GM19463 (cell line): ENCODE results near the gene UACA.
"Not testable (repeated sequence)": the region's sequence is repeated elsewhere in the genome, so short reads cannot be mapped to it uniquely, and the experiment has no call there.

ENCODE experiments used
- ATAC-seq: cut with Tn5 transposase; IDR thresholded peaks from one replicate; pipeline ENCODE4 v1.9.1; 2021; ENCODE audit warnings: mild to moderate bottlenecking, moderate library complexity; ENCODE audit not compliant: unreplicated experiment

Gene UACA

GRCh38 chr15:70758790-70759462 lies 4.4 kb downstream of the UACA start:
- ATAC-seq, result no peak

- ATAC-seq, result no peak
Observed at GRCh38 chr15:70757627-70758026, 5.7 kb downstream of the UACA start.

DNA sequence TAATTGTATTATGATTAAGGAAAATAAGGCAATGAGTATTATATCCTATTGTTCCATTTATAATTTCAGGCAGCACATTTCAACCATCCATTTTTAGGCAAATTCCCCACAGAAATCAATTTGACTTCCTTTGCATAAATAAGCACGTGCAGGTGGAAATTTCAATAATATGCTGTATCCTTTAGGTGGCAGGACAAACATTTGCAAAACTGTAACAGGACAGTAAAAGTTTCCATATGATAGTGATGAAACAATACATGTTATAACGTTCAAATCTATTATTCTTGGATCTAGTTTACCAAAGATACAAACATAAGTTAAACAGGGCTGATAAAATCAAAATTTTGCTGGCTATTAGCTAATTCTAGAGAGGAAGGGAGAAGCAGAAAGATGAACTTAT lies 8.5 kb downstream of the UACA start:
- ATAC-seq, result no peak

DNA sequence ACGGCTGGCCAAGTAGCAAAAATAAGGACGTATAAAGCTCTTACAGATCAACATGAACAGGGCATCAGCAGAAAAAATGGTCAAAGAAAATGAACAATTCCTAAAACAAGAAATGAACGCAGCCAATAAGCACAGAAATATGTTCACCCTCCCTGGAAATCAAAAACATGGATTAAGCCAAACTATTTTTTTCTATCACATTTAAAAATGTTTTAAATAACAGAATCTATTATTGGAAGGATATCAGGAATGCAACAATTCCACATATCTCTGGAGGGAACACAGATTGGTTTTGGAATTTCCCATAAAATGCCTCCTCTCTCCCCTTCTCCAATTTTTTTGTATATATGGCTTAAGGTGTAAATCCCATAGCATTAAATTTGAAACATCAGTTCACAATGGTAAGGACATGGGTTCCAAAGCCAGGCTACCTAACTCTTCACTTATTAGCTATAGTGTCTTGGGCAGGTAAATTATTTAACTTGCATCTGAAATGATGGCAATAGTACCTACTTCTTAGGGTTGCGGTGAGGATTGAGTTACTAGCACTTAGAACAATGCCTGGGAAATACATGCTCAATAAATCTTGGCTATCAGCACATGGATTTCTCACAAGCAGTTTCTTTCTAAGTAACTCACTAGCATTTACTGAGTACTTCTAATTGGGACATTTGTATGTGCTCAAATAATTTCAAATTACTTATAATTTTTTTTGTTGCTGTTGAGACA lies 10.1 kb downstream of the UACA start:
- no peak for ATAC-seq

- ATAC-seq, result no peak
Observed at GRCh38 chr15:70752193-70752635, 11.1 kb downstream of the UACA start.

DNA sequence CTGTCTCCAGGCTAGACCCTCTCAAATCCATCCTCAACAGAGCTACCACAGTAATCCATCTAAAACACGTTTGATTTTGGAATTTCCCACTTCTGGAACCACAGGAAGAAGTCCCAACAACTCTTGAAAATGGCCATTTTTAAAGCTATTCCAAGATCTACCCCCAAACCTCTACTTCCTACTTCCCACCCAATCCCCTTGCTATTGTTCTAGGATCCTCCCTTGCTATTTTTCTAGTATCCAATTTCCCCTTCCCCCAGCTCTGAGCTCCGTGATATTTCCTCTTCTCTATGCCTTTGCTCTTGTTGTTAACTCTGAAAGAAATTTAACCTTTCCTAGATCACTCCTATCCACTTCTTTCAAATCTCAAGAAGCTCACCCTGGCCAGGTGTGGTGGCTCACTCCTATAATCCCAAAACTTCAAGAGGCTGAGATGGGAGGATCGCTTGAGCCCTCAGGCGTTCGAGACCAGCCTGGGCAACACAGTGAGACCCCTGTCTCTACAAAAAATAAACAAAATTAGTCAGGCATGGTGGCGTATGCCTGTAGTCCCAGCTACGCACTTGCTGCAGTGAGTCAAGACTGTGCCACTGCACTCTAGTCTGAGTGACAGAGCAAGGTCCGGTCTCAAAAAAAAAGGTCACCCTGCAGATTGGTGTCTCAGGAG lies 13.0 kb downstream of the UACA start:
- ATAC-seq, result no peak

DNA sequence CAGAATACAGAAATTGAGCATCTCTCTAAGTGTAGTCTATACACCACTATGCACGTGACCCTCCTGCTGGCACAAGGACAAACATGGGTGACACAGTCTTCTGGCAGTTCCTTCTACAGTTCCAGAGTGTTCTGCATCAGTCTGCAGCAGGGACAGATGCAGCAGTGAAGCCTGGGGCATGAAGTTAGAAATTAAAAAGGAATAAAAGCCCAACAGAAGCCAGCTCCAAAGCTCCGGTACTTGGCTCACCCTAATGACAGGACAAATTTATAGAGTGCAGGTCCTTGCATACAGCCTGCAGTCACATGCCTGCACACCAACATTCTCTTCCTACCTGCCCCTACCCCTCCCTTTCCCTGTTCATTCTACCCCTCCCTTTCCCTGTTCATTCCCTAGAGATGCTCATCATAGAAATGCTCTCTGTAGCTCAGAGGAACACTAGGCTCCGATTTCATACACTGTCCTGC lies 15.0 kb downstream of the UACA start:
- ATAC-seq, result no peak

- ATAC-seq, result not testable (repeated sequence)
Observed at GRCh38 chr15:70746598-70746997, 16.8 kb downstream of the UACA start.

DNA sequence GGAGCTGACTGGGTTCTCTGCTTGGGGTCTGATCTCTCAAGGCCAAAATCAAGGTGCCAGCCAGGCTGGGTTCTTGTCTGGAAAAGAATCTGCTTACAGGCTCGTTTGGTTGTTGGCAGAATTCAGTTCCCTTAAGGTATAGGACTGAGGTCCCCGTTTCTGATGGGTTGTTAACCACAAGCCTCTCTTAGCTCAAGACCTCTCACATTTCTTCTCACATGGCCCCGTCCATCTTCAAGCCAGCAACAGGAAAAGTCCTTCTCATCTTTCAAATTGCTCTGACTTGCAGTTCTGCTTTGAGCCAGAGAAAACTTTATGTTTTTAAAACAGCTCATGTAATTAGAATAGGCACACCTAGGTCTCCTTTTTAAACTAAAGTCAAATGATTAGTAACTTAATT lies 20.4 kb downstream of the UACA start:
- no peak for ATAC-seq

GRCh38 chr15:70741677-70742293 lies 21.6 kb downstream of the UACA start:
- no peak for ATAC-seq

DNA sequence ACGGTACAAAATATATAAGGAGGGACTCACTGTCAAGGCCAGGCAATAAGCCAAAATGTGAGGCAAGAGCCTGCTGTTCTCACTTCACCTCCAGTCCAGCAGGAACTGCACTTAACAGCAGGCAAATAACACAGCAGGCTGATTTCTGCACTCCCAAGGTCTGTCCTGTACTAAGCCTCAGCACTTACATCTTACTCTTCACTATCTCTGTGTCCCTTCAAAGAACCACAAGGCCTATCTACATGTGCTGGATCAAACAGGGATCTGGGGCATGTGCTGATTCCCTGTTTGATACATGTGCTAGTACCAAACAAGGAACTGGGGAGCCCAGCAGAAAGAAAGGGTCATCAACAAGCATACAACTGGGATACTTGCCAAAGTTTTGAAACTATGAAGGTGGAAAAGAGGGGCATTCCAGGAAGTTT lies 22.2 kb downstream of the UACA start:
- ATAC-seq, result no peak

DNA sequence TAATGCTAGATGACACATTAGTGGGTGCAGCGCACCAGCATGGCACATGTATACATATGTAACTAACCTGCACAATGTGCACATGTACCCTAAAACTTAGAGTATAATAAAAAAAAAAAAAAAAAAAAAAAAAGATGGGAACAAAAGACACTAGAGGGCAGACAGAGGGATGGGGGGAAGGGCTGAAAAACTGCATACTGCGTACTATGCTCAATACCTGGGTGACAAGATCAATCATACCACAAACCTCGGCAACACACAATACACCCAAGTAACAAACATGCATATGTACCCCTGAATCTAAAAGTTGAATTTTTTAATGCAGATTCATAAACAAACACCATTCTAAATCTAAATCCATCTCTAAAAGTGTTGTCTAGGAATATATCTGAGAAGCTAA lies 28.3 kb downstream of the UACA start:
- ATAC-seq, result not testable (repeated sequence)

- no peak for ATAC-seq
Observed at GRCh38 chr15:70729164-70729563, 34.2 kb downstream of the UACA start.

DNA sequence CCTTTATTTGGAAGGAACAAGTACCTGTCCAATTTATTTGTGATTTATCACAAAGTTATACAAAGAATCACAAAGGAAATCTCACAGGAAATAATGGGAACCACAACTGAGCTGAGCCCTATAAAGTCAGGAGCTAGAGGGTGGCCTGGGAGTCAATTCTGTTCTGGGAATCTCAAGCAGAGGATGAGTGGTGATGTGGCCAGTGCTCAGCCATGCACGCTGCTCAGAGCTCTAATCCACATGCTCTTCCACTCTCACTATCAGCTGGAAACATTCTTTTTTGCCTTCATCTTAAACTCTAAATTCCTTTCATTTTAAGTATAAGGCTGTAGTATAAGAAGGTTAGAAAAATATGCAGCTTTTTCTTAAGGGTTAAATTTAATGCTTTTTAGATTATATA lies 36.6 kb downstream of the UACA start:
- ATAC-seq, result no peak

DNA sequence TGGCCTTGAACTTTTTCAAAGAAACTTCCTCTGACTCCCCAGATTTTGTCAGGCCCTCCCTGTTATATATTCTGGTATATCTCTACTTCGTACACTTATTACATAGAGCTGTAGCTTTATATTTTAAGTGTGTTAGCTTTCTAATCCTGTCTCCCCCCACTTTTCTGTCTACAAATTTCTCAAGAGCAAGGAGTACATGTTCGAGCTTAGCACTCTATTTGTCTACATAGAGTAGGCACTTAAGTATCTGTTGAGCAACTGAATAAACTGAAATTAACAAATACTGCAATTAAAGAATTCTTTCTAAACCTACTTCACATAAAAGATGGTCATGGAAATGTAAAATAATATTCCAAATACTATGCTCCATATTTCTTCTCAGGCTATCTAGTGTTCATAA lies 39.4 kb downstream of the UACA start:
- no peak for ATAC-seq

DNA sequence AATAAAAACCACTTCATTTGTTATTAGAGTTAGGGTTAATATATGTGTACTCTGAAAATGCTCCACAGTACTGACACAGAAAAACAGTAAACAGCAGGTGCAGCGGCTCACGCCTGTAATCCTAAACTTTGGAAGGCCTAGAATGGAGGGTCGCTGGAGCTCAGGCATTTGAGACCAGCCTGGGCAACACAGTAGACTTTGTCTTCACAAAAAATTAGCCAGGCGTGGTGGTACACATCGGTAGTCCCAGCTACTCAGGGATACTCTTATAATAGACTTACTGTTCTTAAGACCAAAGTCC lies 40.3 kb downstream of the UACA start:
- no peak for ATAC-seq

DNA sequence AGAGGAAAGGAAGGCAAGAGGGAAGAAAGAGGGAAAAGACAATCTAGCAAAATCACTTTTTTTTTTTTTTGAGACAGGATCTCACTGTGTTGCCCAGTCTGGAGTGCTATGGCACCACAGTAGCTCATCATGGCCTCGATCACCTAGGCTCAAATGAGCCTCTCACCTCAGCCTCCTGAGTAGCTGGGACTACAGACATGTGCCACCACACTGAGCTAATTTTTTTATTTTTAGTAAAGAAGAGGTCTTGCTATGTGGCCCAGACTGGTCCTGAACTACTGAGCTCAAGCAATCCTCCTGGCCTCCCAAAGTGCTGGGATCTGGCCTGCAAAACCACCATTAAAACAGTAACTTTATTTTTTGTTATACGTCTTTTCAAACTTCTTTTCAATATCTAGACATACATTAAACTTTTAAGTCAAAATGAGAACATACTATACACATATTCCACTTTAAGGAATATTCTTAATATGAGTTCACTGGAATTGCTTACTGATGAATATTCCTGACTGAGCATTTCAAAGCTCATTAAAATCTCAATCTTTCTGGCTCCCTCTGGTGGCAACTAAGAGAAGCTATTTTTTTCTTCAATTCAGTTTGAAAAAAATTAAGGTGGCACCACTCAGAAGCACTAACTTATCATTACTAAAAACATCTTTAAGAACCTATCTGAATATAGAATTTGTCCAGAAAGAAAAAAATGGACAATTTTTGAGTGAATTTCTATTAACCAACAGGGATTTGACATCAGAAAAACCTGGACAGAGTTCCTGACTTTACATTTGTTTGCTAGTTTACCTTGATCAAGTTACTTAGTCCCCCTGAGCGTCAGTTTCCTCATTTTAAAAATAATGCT lies 40.9 kb downstream of the UACA start:
- no peak for ATAC-seq

DNA sequence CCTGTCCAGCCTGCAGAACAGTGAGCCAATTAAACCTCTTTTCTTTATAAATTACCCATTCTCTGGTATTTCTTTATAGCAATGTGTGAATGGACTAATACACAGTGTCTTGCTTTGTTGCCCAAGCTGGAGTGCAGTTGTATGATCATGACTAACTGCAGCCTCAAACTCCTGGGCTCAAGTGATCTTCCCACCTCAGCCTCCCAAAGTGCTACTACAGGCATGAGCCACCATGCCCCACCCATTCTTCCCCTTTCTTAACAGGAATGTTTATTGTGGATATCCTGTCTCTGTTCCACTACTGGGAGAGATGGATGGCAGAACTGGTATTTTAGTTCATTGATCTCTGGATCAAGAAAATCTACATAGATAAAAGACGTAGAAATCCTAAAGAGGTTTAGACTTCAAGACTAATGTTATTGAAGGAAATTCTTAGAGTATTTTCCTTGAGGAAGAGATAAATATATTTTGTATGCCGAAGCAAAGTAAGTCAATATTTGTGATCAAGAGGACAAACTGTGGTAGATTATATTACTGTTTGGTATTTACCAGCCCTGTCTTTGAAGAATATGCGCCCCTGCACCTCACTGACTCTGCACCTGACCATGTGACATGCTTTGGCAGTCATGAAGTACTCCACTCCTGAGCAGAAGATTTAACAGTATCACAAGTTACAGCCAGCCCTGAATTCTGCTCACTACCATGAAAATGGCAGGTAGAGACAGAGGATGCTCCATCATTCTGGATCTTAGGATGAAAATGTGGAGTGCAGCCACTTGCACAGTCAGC lies 42.9 kb downstream of the UACA start:
- no peak for ATAC-seq

DNA sequence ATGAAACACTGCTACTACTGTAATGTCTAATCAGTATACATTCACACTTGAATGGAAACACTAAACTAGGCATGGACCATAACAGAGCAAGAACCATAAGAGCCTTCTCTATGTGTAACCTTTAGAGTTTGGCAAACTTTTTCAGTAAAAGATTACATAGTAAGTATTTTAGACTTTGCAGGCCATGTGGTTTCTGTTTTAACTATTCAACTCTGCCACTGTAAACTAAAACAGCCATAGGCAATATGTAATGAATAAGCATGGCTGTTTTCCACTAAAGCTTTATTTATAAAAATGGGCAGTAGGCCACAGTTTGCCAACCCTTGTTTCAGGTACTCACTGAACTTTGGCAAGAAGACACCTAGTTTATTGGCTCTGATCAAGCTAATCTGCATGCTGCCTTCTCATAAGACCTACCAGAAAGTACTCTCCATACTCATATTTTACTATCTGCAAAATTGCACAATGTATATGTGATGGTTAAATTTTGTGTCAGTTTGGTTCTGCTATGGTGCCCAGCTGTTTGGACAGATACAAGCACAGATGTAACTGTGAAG lies 46.0 kb downstream of the UACA start:
- ATAC-seq, result no peak
